ENCODE data around the gene AIFM1. TPM values are rescaled to one million over a fixed set of nuclear protein-coding genes. Genes with fewer than 3 reads are reported as not detected.
A peak's percentile ranks its signal among the peaks of the same experiment; 100 is the strongest.

AIFM1 gene
- total RNA-seq, 4 donors from 2014 or later = 15.9 to 23.4 (median 21.6) TPM

GRCh38 chrX:130097507-130098209, 68.0 kb downstream of the AIFM1 start:
- no peak for DNase-seq (ENCODE audit: extremely low spot score)
- peaks cover 15 to 25% (median 21%) of the 10 kb centered on the region in 4 donors for H3K4me1 ChIP-seq
- H3K27me3 ChIP-seq = no peaks in the 10 kb centered on the region
- 67% methylated on average over 8 of the region's 14 CpGs for WGBS
- no peak overlapping the region for H3K4me3 ChIP-seq
- H3K36me3 ChIP-seq = no peaks in the 10 kb centered on the region
- no peaks in the 10 kb centered on the region for H3K9me3 ChIP-seq
- TF ChIP-seq CTCF (IDR thresholded peaks at IDR 0.05) = no peak
- no peak for TF ChIP-seq POLR2A (IDR thresholded peaks at IDR 0.05; ENCODE audit: low read depth)
- no peak for TF ChIP-seq EP300 (IDR thresholded peaks at IDR 0.05)
- TF ChIP-seq POLR2AphosphoS5 (IDR thresholded peaks at IDR 0.05) = no peak
- H3K27ac ChIP-seq (replicated peaks in 1 of 4) = peak overlapping the region in 2 of 4 donors; percentile 11 to 30
- intact Hi-C loops (cut with DNase I) = no loop called here

DNA sequence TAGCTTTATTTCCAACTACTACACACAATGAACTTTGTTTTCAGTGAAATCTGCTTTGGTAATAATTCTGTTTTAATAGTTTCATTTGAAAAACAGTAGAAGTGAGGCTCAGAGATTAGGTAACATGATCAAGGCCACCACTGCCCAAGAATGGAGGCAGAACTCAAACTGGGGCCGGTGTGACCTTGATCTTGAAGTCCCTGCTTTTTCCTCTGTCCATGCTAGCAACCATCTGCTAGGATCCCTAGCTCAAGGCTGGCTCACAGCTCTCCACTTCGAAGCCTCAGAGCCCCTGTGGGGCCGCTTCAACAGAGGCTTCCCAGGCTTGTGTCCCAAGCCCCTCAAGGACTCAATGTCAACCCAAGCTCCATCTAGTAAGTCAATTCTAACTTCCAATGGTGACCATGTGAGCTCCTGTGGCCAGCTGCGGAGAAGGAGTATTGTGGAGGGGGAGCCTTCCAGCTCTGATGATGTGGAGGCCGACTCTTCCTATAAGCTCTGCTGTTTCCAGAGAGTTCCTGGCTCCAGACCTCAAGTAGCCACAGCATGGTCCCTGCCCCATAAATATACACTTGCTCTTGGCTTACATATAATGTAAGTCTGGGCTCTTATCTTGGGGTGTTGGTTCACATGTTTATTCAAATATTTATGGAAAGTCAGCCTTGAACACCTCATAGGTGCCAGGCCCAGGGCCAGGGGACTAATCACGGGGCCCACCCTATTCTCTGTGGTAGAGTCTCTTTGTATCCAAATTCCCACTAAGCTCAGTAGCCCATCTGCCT, 70.2 kb downstream of the AIFM1 start:
- no peak overlapping the region for H3K4me3 ChIP-seq
- no peak for DNase-seq (ENCODE audit: extremely low spot score)
- intact Hi-C loops (cut with DNase I) = no loop called here
- no peaks in the 10 kb centered on the region for H3K27me3 ChIP-seq
- 90% methylated on average over 5 of the region's 6 CpGs for WGBS
- no peaks in the 10 kb centered on the region for H3K36me3 ChIP-seq
- TF ChIP-seq POLR2AphosphoS5 (IDR thresholded peaks at IDR 0.05) = no peak
- no peak for TF ChIP-seq CTCF (IDR thresholded peaks at IDR 0.05)
- no peak for TF ChIP-seq EP300 (IDR thresholded peaks at IDR 0.05)
- no peak for TF ChIP-seq POLR2A (IDR thresholded peaks at IDR 0.05; ENCODE audit: low read depth)
- H3K4me1 ChIP-seq = peaks cover 15 to 31% (median 21%) of the 10 kb centered on the region in 4 donors
- H3K9me3 ChIP-seq = no peaks in the 10 kb centered on the region
- H3K27ac ChIP-seq (replicated peaks in 1 of 4) = no peak overlapping the region

DNA sequence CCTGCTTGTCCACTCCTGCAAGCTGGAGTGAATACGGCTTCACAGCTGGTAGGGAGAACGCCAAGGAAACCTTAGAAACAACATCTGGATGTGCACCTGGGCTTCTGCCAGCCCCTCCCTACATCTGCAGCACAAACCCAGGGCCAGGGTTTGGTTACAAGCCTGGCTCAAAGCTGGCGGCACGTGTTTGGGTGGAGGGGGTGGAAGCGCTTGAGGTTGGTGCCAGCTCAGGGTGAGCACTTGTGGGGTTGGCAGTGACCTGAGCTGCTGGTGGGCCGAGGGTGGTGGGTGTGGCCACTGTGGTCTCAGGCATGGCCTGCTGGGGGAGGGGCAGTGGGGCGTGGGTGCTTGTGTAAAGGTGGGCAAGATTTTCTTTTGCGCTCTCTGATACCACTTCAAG, 70.9 kb downstream of the AIFM1 start:
- WGBS = 78% methylated on average over 7 of the region's 8 CpGs
- no peaks in the 10 kb centered on the region for H3K27me3 ChIP-seq
- H3K27ac ChIP-seq (replicated peaks in 1 of 4) = no peak overlapping the region
- no peaks in the 10 kb centered on the region for H3K9me3 ChIP-seq
- no peak overlapping the region for H3K4me3 ChIP-seq
- no peak for DNase-seq (ENCODE audit: extremely low spot score)
- peaks cover 14 to 26% (median 17%) of the 10 kb centered on the region in 4 donors for H3K4me1 ChIP-seq
- intact Hi-C loops (cut with DNase I) = no loop called here
- TF ChIP-seq POLR2A (IDR thresholded peaks at IDR 0.05; ENCODE audit: low read depth) (no peak), POLR2AphosphoS5 (IDR thresholded peaks at IDR 0.05) (no peak), CTCF (IDR thresholded peaks at IDR 0.05) (no peak), EP300 (IDR thresholded peaks at IDR 0.05) (no peak)
- H3K36me3 ChIP-seq = no peaks in the 10 kb centered on the region

DNA sequence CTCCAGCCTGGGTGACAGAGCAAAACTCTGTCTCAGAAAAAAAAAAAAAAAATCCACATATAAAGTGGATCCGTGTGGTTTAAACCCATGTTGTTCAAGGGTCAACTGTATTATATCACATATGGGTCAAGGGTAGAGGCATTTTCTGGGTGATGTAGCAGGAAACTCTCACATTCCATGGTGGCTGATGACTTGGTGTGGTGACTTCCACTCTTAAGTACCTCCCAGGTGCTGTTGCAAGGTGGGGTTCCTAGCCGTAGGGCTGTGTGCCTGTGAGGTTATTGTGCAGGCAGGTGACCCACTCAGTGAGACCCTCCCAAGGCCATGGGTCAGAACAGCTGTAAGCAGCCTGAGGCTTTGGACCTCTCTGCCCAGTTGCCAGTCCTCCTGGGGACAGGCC, 72.4 kb downstream of the AIFM1 start:
- no peaks in the 10 kb centered on the region for H3K36me3 ChIP-seq
- no peaks in the 10 kb centered on the region for H3K9me3 ChIP-seq
- no peak for TF ChIP-seq CTCF (IDR thresholded peaks at IDR 0.05)
- no peaks in the 10 kb centered on the region for H3K27me3 ChIP-seq
- H3K4me1 ChIP-seq = peaks cover 4 to 14% (median 6%) of the 10 kb centered on the region in 4 donors
- 80% methylated on average over 1 of the region's 2 CpGs for WGBS
- no peak overlapping the region for H3K4me3 ChIP-seq
- intact Hi-C loops (cut with DNase I) = no loop called here
- H3K27ac ChIP-seq (replicated peaks in 1 of 4) = no peak overlapping the region
- no peak for DNase-seq (ENCODE audit: extremely low spot score)
